OCI-LY7 (cell line): Measurements from ENCODE around the gene TRAF3IP3. TPM values are rescaled to one million over a fixed set of nuclear protein-coding genes. Genes with fewer than 3 reads are reported as not detected.

ENCODE experiments used
- BruUV-seq: library from RNA; stranded (reverse); fragments of 400-500 nt; replicated peaks from 2 replicates; lab custom pipeline; 2021; lab: Mats Ljungman, UMichigan
- CTCF ChIA-PET: fragments of 300-600 bp; sonication (Branson Sonifier 250); formaldehyde crosslinking; loops from one replicate; lab custom pipeline; 2022; ENCODE audit warnings: antibody characterized with exemption; ENCODE audit not compliant: unreplicated experiment; lab: Charles Lee
- POLR2A ChIA-PET: fragments of 300-600 bp; sonication (Branson Sonifier 250); formaldehyde crosslinking; loops from one replicate; lab custom pipeline; 2022; ENCODE audit warnings: antibody characterized with exemption; lab: Charles Lee
- DNase-seq: peaks from one replicate; pipeline ENCODE4 v3.0.0-alpha.2; 2015; ENCODE audit warnings: low spot score
- H2AFZ ChIP-seq: fragments of 200-600 bp; sonication (generic), shearing (Covaris generic); 2 replicates; pipeline ENCODE4 v1.6.1; 2014; ENCODE audit warnings: mild to moderate bottlenecking, antibody characterized with exemption, low read length, moderate library complexity
- H3K27ac ChIP-seq: fragments of 200-600 bp; sonication (generic); 2 replicates; pipeline ENCODE4 v1.5.1; 2014; ENCODE audit warnings: mixed run types, low read depth, mild to moderate bottlenecking, moderate library complexity, low read length, inconsistent platforms; ENCODE audit not compliant: poor library complexity, severe bottlenecking
- H3K36me3 ChIP-seq: fragments of 200-600 bp; sonication (generic); 2 replicates; pipeline ENCODE4 v1.6.1; 2014; ENCODE audit warnings: mild to moderate bottlenecking, antibody characterized with exemption, low read length, moderate library complexity, mixed read lengths; ENCODE audit not compliant: insufficient read depth
- H3K4me1 ChIP-seq: fragments of 200-600 bp; sonication (generic); 2 replicates; pipeline ENCODE4 v1.5.1; 2014; ENCODE audit warnings: mild to moderate bottlenecking, low read length; ENCODE audit not compliant: insufficient read depth, poor library complexity, severe bottlenecking
- H3K4me2 ChIP-seq: fragments of 200-600 bp; sonication (generic); 2 replicates; pipeline ENCODE4 v1.6.1; 2014; ENCODE audit warnings: mild to moderate bottlenecking, low read length
- H3K4me3 ChIP-seq: fragments of 200-600 bp; sonication (generic); 2 replicates; pipeline ENCODE4 v1.5.1; 2014; ENCODE audit warnings: mild to moderate bottlenecking, low read depth, low read length; ENCODE audit not compliant: poor library complexity, severe bottlenecking
- H3K79me2 ChIP-seq: fragments of 200-600 bp; sonication (generic); 2 replicates; pipeline ENCODE4 v1.6.1; 2016; ENCODE audit warnings: low read depth, mild to moderate bottlenecking, low read length, moderate library complexity, mixed read lengths; ENCODE audit not compliant: insufficient read depth
- H3K9me2 ChIP-seq: fragments of 200-600 bp; sonication (generic); 2 replicates; pipeline ENCODE4 v1.6.1; 2016; ENCODE audit warnings: mild to moderate bottlenecking, low read length, mixed read lengths; ENCODE audit not compliant: insufficient read depth
- H3K9me3 ChIP-seq: fragments of 200-600 bp; sonication (generic); 2 replicates; pipeline ENCODE4 v1.6.1; 2014; ENCODE audit warnings: mild to moderate bottlenecking, mixed run types, low read length, mixed read lengths
- H4K20me1 ChIP-seq: fragments of 200-600 bp; sonication (generic); 2 replicates; pipeline ENCODE4 v1.6.1; 2014; ENCODE audit warnings: mild to moderate bottlenecking, antibody characterized with exemption, low read length, moderate library complexity, mixed read lengths; ENCODE audit not compliant: insufficient read depth
- CTCF ChIP-seq: fragments of 200-600 bp; sonication (generic); conservative IDR thresholded peaks from 2 replicates; pipeline ENCODE4 v1.5.1; 2014; ENCODE audit warnings: mild to moderate bottlenecking, antibody characterized with exemption, low read length, moderate library complexity, mixed read lengths
- EZH2phosphoT487 ChIP-seq: fragments of 200-600 bp; sonication (generic); IDR thresholded peaks from 2 replicates; pipeline ENCODE4 v1.6.1; 2018; ENCODE audit warnings: low read depth, borderline replicate concordance, mild to moderate bottlenecking, mixed run types, antibody characterized with exemption, low read length, moderate library complexity, mixed read lengths
- intact Hi-C: fragments of 100-400 bp; cut with micrococcal nuclease; formaldehyde crosslinking; loops from one replicate; pipeline ENCODE4 v1.10.0; 2022; ENCODE audit not compliant: unreplicated experiment
- total RNA-seq, 2 experiments: library from RNA; depleted of rRNA in 1 of 2; stranded (reverse); fragments of >200 nt in 1 of 2; shearing (Covaris generic) in 1 of 2; gene quantifications; 2 replicates each; pipeline ENCODE4 v1.2.3, GENCODE V29; 2014 to 2022

The TRAF3IP3 gene
- total RNA-seq, 2 experiments from 2014 or later: 22.1 to 53.6 TPM

GRCh38 chr1:209743145-209743482 lies 12.7 kb upstream of the TRAF3IP3 start:
- no peak overlapping the region for H3K4me3 ChIP-seq
- H3K27ac ChIP-seq: no peak overlapping the region
- peaks cover 6% of the 10 kb centered on the region for H3K4me1 ChIP-seq
- BruUV-seq: no TSS peak
- no peaks in the 10 kb centered on the region for H4K20me1 ChIP-seq
- H3K79me2 ChIP-seq: no peaks in the 10 kb centered on the region
- intact Hi-C loops: no loop called here
- no peaks in the 10 kb centered on the region for H3K9me3 ChIP-seq
- CTCF ChIA-PET: no interaction called here
- H3K36me3 ChIP-seq: no peaks in the 10 kb centered on the region
- DNase-seq: no peak
- no peak overlapping the region for H2AFZ ChIP-seq
- POLR2A ChIA-PET: no interaction called here
- no peak overlapping the region for H3K4me2 ChIP-seq
- TF ChIP-seq CTCF (no peak), EZH2phosphoT487 (no peak)
- no peaks in the 10 kb centered on the region for H3K9me2 ChIP-seq

GRCh38 chr1:209746451-209747165 lies 9.2 kb upstream of the TRAF3IP3 start:
- H2AFZ ChIP-seq: no peak overlapping the region
- ChIA-PET CTCF (no interaction called here), POLR2A (interaction anchor here (0.9 kb wide), 1 partner anchor 9 kb away, joined by 3 read pairs; the partner anchor contains the start of gene TRAF3IP3)
- no peak overlapping the region for H3K27ac ChIP-seq
- H3K79me2 ChIP-seq: no peaks in the 10 kb centered on the region
- no peaks in the 10 kb centered on the region for H3K9me2 ChIP-seq
- no peaks in the 10 kb centered on the region for H3K9me3 ChIP-seq
- TF ChIP-seq EZH2phosphoT487 (no peak), CTCF (no peak)
- H3K36me3 ChIP-seq: no peaks in the 10 kb centered on the region
- no peaks in the 10 kb centered on the region for H4K20me1 ChIP-seq
- no peak for DNase-seq
- no peak overlapping the region for H3K4me2 ChIP-seq
- peaks cover 10% of the 10 kb centered on the region for H3K4me1 ChIP-seq
- intact Hi-C loops: loop anchor here (5.0 kb wide), 2 partner anchors 54 to 169 kb away; no protein-coding TSS in a partner anchor
- no TSS peak for BruUV-seq
- H3K4me3 ChIP-seq: no peak overlapping the region

GRCh38 chr1:209747580-209748262 lies 8.1 kb upstream of the TRAF3IP3 start:
- peak overlapping the region; percentile 25 for H3K4me3 ChIP-seq
- H2AFZ ChIP-seq: peak overlapping the region; percentile 38; the same call in 1 of the 2 replicates
- ChIA-PET POLR2A (no interaction called here), CTCF (interaction anchor here (0.5 to 1.4 kb wide), 3 partner anchors 20 to 40 kb away, joined by 3 read pairs; no protein-coding TSS in a partner anchor)
- no peaks in the 10 kb centered on the region for H3K36me3 ChIP-seq
- H4K20me1 ChIP-seq: no peaks in the 10 kb centered on the region
- no TSS peak for BruUV-seq
- no peak for TF ChIP-seq EZH2phosphoT487
- peak; percentile 93 for TF ChIP-seq CTCF
- H3K9me3 ChIP-seq: no peaks in the 10 kb centered on the region
- no peaks in the 10 kb centered on the region for H3K9me2 ChIP-seq
- H3K4me1 ChIP-seq: peaks cover 13% of the 10 kb centered on the region
- peak overlapping the region; percentile 51; the same call in 1 of the 2 replicates for H3K4me2 ChIP-seq
- no peaks in the 10 kb centered on the region for H3K79me2 ChIP-seq
- intact Hi-C loops: loop anchor here (5.0 kb wide), 2 partner anchors 55 to 170 kb away; no protein-coding TSS in a partner anchor
- H3K27ac ChIP-seq: no peak overlapping the region
- DNase-seq: peak; percentile 53
